Loucy (cell line): ENCODE results near the gene IGFN1.

Source experiments
- H2AFZ ChIP-seq: fragments of 200-600 bp; sonication (generic); 2 replicates; pipeline ENCODE4 v1.6.0; 2016; ENCODE audit warnings: antibody characterized with exemption, mild to moderate bottlenecking, low read length, moderate library complexity
- H3F3A ChIP-seq: fragments of 200-600 bp; 2 replicates; pipeline ENCODE4 v1.6.0; 2016; ENCODE audit warnings: antibody characterized with exemption, low read depth, mild to moderate bottlenecking
- H3K27me3 ChIP-seq: fragments of 200-600 bp; sonication (generic); 2 replicates; pipeline ENCODE4 v1.6.1; 2014; ENCODE audit warnings: low read length, mild to moderate bottlenecking; ENCODE audit not compliant: insufficient read depth, poor library complexity, severe bottlenecking
- H3K36me3 ChIP-seq: fragments of 200-600 bp; sonication (generic); 2 replicates; pipeline ENCODE4 v1.6.1; 2016; ENCODE audit warnings: low read length; ENCODE audit not compliant: insufficient read depth
- H3K4me1 ChIP-seq: fragments of 200-600 bp; sonication (generic); 2 replicates; pipeline ENCODE4 v1.5.1; 2014; ENCODE audit warnings: low read length, mild to moderate bottlenecking; ENCODE audit not compliant: insufficient read depth, poor library complexity, severe bottlenecking
- H3K4me2 ChIP-seq: fragments of 200-600 bp; sonication (generic); 2 replicates; pipeline ENCODE4 v1.6.0; 2014; ENCODE audit warnings: antibody characterized with exemption, low read length, low read depth, mild to moderate bottlenecking; ENCODE audit not compliant: poor library complexity, severe bottlenecking
- H3K4me3 ChIP-seq: fragments of 200-600 bp; sonication (generic); 2 replicates; pipeline ENCODE4 v1.5.1; 2014; ENCODE audit warnings: low read length, mild to moderate bottlenecking, mixed read lengths; ENCODE audit not compliant: poor library complexity, severe bottlenecking
- H3K79me2 ChIP-seq: fragments of 200-600 bp; sonication (generic); 2 replicates; pipeline ENCODE4 v1.6.1; 2014; ENCODE audit warnings: low read length; ENCODE audit not compliant: insufficient read depth
- H3K9ac ChIP-seq: fragments of 200-600 bp; sonication (generic); 2 replicates; pipeline ENCODE4 v1.6.0; 2014; ENCODE audit warnings: mild to moderate bottlenecking, low read depth, low read length, moderate library complexity; ENCODE audit not compliant: poor library complexity, severe bottlenecking
- H3K9me2 ChIP-seq: fragments of 200-600 bp; sonication (generic); replicated peaks from 2 replicates; pipeline ENCODE4 v1.6.1; 2016; ENCODE audit warnings: low read depth, low read length, mixed read lengths
- H3K9me3 ChIP-seq: fragments of 200-600 bp; sonication (generic); 2 replicates; pipeline ENCODE4 v1.6.1; 2014; ENCODE audit warnings: mild to moderate bottlenecking, antibody characterized with exemption, low read length, low read depth; ENCODE audit not compliant: insufficient read depth
- H4K20me1 ChIP-seq: fragments of 200-600 bp; sonication (generic); 2 replicates; pipeline ENCODE4 v1.6.0; 2014; ENCODE audit warnings: antibody characterized with exemption, low read length, mild to moderate bottlenecking; ENCODE audit not compliant: insufficient read depth, poor library complexity, severe bottlenecking
- EZH2phosphoT487 ChIP-seq: fragments of 200-600 bp; IDR thresholded peaks from 2 replicates; pipeline ENCODE4 v1.6.1; 2018; ENCODE audit warnings: antibody characterized with exemption, mild to moderate bottlenecking, moderate library complexity, borderline replicate concordance
- TF ChIP-seq, protein P1 (sequence below): fragments of 200-600 bp; sonication (generic); conservative IDR thresholded peaks from 2 replicates; pipeline ENCODE4 v1.5.1; 2014; ENCODE audit warnings: mild to moderate bottlenecking, antibody characterized with exemption, low read length

Gene IGFN1

DNA sequence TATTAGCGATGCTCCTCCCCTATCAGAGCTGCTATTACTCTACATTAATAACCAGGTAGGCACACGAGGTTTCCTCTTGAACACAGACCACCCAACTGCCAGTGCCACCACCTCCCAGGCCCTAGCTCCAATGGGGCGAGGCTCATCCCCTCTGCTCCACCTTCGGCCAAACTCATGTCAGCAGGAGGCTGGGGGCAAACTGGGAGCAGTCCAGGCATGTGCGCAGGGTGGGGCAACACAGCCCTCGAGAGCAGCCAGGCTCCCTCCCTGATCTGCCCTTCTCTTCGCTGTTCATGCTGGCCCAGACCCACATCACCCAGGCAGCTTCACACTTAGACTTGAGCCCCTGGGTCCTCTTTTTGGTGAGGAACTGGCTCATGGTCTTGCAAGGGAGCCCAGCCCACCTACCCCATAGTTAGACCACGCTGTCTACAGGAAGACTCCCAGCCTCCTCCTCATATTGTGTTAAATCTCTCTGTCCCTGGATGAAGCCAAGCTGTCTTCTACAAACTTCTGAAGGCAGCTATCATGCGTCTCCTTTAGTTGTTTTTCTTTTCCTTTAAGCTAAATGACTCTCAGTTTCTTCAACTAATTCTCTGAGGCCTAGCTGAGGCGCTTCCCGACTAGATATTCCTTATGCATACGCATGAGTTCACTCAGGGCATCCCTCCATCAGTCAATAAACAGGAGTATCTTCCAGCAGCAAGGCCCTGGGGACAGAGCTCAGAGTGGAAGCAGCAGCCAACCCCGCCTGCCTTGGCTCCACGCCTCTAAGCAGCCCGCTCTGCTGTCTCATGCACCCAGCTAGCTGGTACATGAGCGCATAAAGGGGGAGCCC, 48.4 kb upstream of the IGFN1 start:
- Histone ChIP-seq H3K4me1 (no peaks in the 10 kb centered on the region), H2AFZ (no peak overlapping the region), H3K9me2 (no peaks in the 10 kb centered on the region), H3K36me3 (peaks cover 67% of the 10 kb centered on the region; the same call in 1 of the 2 replicates), H3K9me3 (no peaks in the 10 kb centered on the region), H3K79me2 (no peaks in the 10 kb centered on the region), H3K27me3 (no peaks in the 10 kb centered on the region), H3K4me2 (no peak overlapping the region), H3K4me3 (no peak overlapping the region), H3K9ac (no peak overlapping the region), H4K20me1 (no peaks in the 10 kb centered on the region), H3F3A (no peaks in the 10 kb centered on the region)
- TF ChIP-seq, protein P1, sequence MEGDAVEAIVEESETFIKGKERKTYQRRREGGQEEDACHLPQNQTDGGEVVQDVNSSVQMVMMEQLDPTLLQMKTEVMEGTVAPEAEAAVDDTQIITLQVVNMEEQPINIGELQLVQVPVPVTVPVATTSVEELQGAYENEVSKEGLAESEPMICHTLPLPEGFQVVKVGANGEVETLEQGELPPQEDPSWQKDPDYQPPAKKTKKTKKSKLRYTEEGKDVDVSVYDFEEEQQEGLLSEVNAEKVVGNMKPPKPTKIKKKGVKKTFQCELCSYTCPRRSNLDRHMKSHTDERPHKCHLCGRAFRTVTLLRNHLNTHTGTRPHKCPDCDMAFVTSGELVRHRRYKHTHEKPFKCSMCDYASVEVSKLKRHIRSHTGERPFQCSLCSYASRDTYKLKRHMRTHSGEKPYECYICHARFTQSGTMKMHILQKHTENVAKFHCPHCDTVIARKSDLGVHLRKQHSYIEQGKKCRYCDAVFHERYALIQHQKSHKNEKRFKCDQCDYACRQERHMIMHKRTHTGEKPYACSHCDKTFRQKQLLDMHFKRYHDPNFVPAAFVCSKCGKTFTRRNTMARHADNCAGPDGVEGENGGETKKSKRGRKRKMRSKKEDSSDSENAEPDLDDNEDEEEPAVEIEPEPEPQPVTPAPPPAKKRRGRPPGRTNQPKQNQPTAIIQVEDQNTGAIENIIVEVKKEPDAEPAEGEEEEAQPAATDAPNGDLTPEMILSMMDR: no peak
- TF ChIP-seq EZH2phosphoT487: no peak

DNA sequence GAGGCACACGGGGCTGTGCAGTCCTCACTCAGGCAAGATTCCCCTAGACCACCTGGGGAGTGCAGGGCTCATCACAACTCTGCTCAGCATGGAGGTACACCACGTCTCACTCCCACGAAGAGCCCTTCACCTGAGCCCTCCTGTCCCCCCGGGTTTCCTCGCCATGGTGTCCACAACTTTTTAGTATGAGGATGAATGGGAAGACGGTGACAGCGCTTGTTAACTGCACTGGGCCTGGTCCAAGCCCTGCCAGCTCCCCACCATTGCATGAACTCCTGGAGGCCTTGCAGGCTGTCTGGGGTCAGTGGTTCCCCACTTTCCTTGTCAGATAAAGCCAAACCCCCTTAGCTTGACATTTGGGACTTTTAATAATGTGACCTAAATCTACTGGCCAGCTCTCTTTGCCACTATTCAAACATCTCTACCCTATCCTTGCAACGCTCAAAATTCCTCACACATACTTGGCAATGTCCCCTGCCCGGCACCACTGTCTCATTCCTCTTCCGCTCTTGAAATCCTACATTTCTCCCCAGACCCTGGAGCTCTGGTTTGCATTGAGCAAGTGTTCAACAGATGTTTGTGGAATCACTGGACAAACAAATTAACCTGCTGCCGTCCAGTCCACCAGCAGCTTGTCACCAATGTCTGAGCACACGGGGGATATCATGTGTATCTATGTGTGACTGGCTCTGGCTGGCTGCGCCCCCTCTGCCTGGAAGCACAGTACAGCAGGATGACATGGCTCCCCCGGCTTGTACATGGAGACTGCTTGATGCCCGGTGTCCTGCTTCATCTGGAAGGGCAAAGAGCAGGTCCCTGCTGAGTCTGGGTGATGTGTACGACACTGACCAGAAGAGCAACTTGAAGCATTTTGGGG, 47.5 kb upstream of the IGFN1 start:
- H3K36me3 ChIP-seq: peaks cover 63% of the 10 kb centered on the region; the same call in 1 of the 2 replicates

More for the DNA sequence above, 47.5 kb upstream of the IGFN1 start:
- Histone ChIP-seq H4K20me1 (no peaks in the 10 kb centered on the region), H3K4me1 (no peaks in the 10 kb centered on the region), H3K79me2 (no peaks in the 10 kb centered on the region), H3F3A (no peaks in the 10 kb centered on the region), H3K9me3 (no peaks in the 10 kb centered on the region), H2AFZ (no peak overlapping the region), H3K27me3 (no peaks in the 10 kb centered on the region), H3K4me3 (no peak overlapping the region), H3K9me2 (no peaks in the 10 kb centered on the region), H3K9ac (no peak overlapping the region), H3K4me2 (no peak overlapping the region)
- TF ChIP-seq, protein P1: no peak
- no peak for TF ChIP-seq EZH2phosphoT487
